Activated T-cell treated with anti-CD3 and anti-CD28 coated beads for 24 hours (primary cell): ENCODE data around the gene TYRP1.

Experiments
- DNase-seq: peaks from one replicate; pipeline ENCODE4 v3.0.0-alpha.2; 2020; ENCODE audit warnings: low read depth

Gene TYRP1

GRCh38 chr9:12730927-12731326 is 37.7 kb downstream of the TYRP1 start:
- DNase-seq: no peak

DNA sequence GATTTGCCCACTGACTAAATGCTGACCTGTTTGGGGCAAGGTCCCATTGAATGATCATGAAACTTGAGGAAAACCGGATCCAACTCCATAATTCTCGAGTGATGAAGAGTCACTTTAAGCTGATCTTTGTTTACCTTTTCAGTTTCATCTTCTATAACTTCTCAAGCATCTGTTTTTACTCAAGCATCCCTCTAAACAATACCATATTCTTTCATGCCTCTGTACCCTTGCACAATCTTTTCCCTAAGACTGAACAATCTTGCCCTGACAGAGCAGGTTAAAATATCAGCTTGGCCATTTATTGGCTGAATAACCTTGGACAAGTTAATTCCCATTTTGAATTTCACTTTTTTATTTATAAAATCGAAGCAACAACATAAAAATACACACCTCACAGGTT is 39.8 kb downstream of the TYRP1 start:
- DNase-seq: no peak

- DNase-seq: no peak
These were observed 42.5 kb downstream of the TYRP1 start for GRCh38 chr9:12735665-12736064.

DNA sequence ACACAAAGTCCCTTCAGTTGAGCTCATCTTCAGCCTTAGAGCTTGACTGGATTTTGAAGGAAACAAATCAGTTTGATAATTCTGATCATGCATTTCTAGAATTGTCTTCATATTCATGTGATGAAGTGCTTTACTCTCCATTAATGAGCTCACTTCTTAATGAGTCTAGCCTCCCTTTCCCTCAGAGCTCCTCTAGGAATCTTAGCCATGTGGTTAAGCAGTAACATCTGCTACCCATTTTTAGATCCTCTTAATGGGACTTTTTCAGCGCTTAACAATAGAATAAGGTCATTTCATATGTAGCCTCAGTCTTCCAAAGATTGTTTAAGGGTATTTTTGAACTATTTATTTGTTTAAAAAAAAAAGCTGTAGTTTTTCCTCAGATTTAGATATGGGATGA is 44.7 kb downstream of the TYRP1 start:
- DNase-seq: no peak

DNA sequence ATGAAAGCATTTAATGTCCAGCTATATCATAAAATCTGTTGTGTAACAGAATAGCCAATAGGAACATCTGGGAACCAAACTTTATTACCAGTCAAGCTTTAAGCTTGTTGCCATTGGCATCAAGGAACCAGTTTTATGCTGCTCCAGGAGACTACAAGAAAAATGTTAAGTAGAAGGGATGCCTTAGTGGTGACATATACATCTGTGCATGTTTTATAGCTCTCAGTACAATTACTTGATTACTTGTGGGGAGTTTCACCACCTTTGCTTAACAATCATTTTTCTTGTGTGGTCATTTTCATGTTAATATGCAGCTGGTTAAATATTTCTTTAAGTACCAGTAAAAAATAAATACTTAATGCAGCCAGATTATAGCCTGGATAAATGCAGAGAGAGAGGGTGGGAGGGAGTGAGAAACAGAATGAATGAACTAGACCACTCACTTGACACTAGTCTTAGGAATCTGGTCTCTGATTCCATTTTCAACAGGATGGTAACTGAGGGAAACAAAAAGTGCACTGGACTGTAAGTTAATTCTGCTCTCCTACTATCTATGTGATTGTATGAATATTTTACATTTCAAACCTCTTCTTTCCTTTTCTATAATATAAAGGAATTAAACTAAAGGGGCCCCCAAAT is 45.9 kb downstream of the TYRP1 start:
- DNase-seq: no peak

DNA sequence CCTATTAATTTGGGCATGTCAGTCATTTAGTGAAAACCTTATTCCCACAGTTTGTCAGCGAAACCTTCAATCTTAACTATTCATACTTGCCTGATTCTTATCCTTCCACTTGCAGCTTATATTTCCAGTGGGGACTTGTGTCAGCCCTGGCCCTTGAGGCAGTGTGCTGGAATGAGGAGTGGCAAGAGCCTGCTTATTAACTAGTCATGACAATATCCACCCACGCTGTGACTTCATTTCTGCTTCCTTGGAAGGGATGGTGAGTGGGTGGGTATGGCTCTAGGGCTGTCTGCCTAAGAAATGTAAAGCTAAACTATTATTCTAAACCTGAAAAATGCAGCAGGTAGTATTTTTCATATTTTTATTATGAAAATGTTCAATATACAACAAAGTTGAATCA is 47.7 kb downstream of the TYRP1 start:
- DNase-seq: no peak

DNA sequence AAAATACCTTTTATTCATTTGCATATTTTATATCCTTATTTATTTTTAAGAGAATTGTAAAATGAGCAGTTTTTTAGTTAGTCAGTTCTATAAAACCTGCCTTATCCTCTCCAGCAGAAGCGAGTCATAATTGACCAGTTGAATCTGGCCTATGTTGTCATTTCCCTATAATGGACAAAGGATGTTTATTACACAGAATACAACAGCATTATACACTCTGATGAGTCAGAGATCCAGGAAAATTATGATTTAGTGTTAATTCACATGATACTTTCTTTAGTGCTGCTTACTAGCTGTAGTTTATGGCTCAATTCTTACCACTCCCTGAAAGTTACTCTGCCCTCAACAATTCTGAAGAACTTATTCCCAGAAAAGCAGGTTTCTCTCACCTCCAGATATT is 54.8 kb downstream of the TYRP1 start:
- no peak for DNase-seq

DNA sequence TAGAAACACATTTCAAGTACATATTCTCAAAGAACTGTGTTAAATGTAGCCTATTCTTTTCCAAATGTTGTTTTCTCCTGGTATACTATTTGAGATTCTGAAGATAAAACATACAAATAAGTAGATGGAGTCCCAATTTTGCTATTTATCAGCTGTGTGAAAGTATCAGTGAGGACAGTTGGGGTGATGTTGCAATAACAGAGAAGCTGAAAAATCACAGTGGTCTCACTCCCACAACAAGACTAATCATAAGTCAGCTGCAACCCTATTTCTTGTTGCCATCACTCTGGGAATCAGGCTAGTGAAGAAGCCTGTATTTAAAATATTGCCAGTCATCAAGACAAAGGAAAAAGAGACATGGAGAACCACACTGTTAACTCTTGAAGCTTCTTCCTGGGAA is 55.8 kb downstream of the TYRP1 start:
- DNase-seq: no peak

GRCh38 chr9:12753931-12754330 is 60.7 kb downstream of the TYRP1 start:
- DNase-seq: no peak

- DNase-seq: no peak
These were observed 66.6 kb downstream of the TYRP1 start for GRCh38 chr9:12759761-12760160.
